ENCODE results near the gene BIRC6.
"Not testable (repeated sequence)": the region's sequence is repeated elsewhere in the genome, so short reads cannot be mapped to it uniquely, and the experiment has no call there.

Gene BIRC6

DNA sequence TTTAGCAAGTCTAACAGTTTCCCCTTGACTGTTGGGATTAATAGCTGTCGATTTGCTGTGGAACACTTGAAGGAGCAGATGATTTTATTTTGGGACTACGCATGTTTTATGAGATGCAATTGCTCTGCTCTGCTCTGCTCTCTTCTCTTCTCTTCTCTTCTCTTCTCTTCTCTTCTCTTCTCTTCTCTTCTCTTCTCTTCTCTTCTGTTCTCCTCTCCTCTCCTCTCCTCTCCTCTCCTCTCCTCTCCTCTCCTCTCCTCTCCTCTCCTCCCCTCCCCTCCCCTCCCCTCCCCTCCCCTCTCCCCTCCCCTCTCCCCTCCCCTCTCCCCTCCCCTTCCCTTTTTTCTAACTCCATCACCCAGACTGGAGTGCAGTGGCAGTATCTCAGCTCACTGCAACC lies 104.0 kb downstream of the BIRC6 start:
- H3K9me3 ChIP-seq (ENCODE audit: control insufficient read depth, low read length); H3K27ac ChIP-seq (ENCODE audit: insufficient read depth, low read depth, low read length, poor library complexity, severe bottlenecking); H3K4me3 ChIP-seq (ENCODE audit: insufficient read depth, low read depth, low read length); H3K4me1 ChIP-seq (ENCODE audit: control insufficient read depth, insufficient read depth, low read length); H3K27me3 ChIP-seq (ENCODE audit: control insufficient read depth, insufficient read depth, low read length, poor library complexity, severe bottlenecking): not testable (repeated sequence)
- 90 to 98% methylated on average over 2 of the region's 2 CpGs for WGBS, 2 experiments
- peaks cover 13% of the 10 kb centered on the region for H3K36me3 ChIP-seq (ENCODE audit: control insufficient read depth, insufficient read depth, low read length)

DNA sequence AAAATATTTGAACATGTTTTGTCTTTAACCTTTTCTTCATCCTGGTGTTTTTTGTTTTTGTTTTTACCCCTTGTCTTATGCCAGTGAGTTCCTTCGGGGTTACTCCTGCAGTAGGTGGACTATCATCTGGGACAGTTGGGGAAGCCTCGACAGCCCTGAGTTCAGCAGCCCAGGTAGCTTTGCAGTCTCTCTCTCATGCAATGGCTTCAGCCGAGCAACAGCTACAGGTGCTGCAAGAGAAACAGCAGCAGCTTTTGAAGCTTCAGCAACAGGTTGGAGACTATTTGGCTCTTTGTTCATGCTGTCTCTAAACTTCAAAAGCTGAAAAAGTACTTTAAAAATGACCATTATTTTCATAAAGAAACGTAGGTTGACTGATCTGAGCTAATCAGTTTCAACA lies 106.3 kb downstream of the BIRC6 start:
- Histone ChIP-seq H3K9me3 (ENCODE audit: control insufficient read depth, low read length) (no peaks in the 10 kb centered on the region), H3K4me3 (ENCODE audit: insufficient read depth, low read depth, low read length) (no peak overlapping the region), H3K27me3 (ENCODE audit: control insufficient read depth, insufficient read depth, low read length, poor library complexity, severe bottlenecking) (no peaks in the 10 kb centered on the region), H3K36me3 (ENCODE audit: control insufficient read depth, insufficient read depth, low read length) (peaks cover 13% of the 10 kb centered on the region), H3K4me1 (ENCODE audit: control insufficient read depth, insufficient read depth, low read length) (no peaks in the 10 kb centered on the region), H3K27ac (ENCODE audit: insufficient read depth, low read depth, low read length, poor library complexity, severe bottlenecking) (no peak overlapping the region)
- 97 to 100% methylated on average over 4 of the region's 4 CpGs for WGBS, 2 experiments

DNA sequence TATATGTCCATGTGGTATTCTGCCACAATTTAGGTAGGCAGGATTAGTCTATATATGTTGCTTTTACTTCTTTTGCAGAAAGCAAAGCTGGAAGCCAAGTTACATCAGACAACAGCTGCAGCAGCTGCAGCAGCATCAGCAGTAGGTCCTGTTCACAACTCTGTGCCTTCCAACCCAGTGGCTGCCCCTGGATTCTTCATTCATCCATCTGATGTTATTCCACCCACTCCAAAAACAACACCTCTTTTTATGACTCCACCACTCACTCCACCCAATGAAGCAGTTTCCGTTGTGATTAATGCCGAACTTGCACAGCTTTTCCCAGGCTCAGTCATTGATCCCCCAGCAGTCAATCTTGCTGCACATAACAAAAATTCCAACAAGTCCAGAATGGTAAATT lies 107.6 kb downstream of the BIRC6 start:
- no peak overlapping the region for H3K4me3 ChIP-seq (ENCODE audit: insufficient read depth, low read depth, low read length)
- H3K27ac ChIP-seq (ENCODE audit: insufficient read depth, low read depth, low read length, poor library complexity, severe bottlenecking) = no peak overlapping the region
- no peaks in the 10 kb centered on the region for H3K27me3 ChIP-seq (ENCODE audit: control insufficient read depth, insufficient read depth, low read length, poor library complexity, severe bottlenecking)
- peaks cover 18% of the 10 kb centered on the region for H3K36me3 ChIP-seq (ENCODE audit: control insufficient read depth, insufficient read depth, low read length)
- H3K4me1 ChIP-seq (ENCODE audit: control insufficient read depth, insufficient read depth, low read length) = no peaks in the 10 kb centered on the region
- 88 to 98% methylated on average over 2 of the region's 2 CpGs for WGBS, 2 experiments
- no peaks in the 10 kb centered on the region for H3K9me3 ChIP-seq (ENCODE audit: control insufficient read depth, low read length)

DNA sequence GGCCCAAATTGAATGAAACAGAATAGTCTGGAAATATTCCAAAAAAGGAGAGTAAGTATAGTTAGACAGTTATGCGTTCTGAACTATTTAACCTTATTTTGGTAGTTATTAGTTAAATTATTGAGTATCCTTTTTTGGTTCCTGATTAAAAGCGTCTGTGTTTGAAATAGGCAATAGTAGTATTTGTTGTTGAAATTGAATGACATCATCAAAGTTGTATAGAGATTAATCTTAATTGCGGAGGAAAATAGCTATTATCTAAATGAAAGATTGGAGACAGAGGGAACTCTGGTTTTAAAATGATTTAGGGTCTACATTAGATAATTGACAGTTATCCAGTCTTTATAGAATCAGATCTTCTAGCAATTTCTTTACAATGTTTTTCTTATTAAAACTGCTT lies 115.8 kb downstream of the BIRC6 start:
- H3K27ac ChIP-seq (ENCODE audit: insufficient read depth, low read depth, low read length, poor library complexity, severe bottlenecking) = no peak overlapping the region
- H3K36me3 ChIP-seq (ENCODE audit: control insufficient read depth, insufficient read depth, low read length) = peaks cover 5% of the 10 kb centered on the region
- no peaks in the 10 kb centered on the region for H3K4me1 ChIP-seq (ENCODE audit: control insufficient read depth, insufficient read depth, low read length)
- no peaks in the 10 kb centered on the region for H3K27me3 ChIP-seq (ENCODE audit: control insufficient read depth, insufficient read depth, low read length, poor library complexity, severe bottlenecking)
- H3K9me3 ChIP-seq (ENCODE audit: control insufficient read depth, low read length) = no peaks in the 10 kb centered on the region
- no peak overlapping the region for H3K4me3 ChIP-seq (ENCODE audit: insufficient read depth, low read depth, low read length)
- 62 to 67% methylated on average over 3 of the region's 3 CpGs for WGBS, 2 experiments

DNA sequence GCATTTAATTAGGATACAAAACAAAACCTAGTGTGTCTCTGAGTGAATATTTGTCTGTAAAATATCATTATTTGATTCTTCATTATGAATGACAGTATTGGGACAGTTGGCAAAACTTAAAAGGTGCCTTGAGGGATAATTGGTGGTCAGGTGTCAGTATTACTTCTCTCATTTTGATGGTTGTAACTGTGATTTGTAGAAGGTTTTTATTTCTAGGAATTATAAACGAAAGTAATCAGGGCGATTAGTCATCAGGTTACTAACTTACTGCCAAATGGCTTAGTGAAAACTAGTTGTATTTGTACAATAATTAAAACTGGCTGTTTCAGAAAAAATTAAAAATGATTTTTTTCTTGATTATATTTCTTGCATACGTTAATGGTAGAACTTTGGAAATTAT lies 117.6 kb downstream of the BIRC6 start:
- Histone ChIP-seq H3K4me3 (ENCODE audit: insufficient read depth, low read depth, low read length) (no peak overlapping the region), H3K27ac (ENCODE audit: insufficient read depth, low read depth, low read length, poor library complexity, severe bottlenecking) (no peak overlapping the region), H3K4me1 (ENCODE audit: control insufficient read depth, insufficient read depth, low read length) (no peaks in the 10 kb centered on the region), H3K36me3 (ENCODE audit: control insufficient read depth, insufficient read depth, low read length) (no peaks in the 10 kb centered on the region), H3K27me3 (ENCODE audit: control insufficient read depth, insufficient read depth, low read length, poor library complexity, severe bottlenecking) (no peaks in the 10 kb centered on the region), H3K9me3 (ENCODE audit: control insufficient read depth, low read length) (no peaks in the 10 kb centered on the region)
- WGBS, 2 experiments = 100% methylated on average over 3 of the region's 3 CpGs

DNA sequence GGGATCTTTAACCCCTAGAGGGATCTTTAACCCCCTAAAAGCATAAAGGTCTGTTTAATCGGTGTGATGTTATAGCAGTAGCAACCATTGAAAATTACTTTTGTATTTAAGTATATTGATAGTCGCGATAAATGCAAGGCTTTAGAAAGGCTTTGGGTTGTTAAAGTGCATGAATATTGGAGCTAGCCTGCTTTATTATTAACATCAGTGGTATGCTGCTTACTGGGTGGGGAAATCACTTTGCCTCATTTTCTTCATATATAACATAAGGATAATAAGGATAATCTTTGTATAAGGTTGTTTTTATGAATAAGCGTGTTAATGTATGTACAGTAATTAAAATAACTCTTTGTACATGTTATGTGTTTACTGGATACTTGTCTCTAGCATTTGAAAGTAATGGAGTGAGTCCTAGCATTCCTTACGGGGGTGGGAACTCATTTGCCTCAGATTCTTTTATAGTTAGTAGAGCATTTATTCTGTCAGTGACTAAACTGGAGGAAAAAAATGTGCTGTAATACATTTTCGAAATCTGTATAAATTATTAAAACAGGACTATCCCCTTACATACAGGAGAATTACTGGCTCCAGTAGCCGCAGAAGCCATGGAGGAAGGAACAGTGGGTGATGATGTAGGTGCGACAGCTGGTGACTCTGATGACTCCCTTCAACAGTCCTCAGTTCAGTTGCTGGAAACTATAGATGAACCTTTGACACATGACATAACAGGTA lies 122.2 kb downstream of the BIRC6 start:
- H3K36me3 ChIP-seq (ENCODE audit: control insufficient read depth, insufficient read depth, low read length) = peaks cover 9% of the 10 kb centered on the region
- H3K4me1 ChIP-seq (ENCODE audit: control insufficient read depth, insufficient read depth, low read length) = no peaks in the 10 kb centered on the region
- no peak overlapping the region for H3K4me3 ChIP-seq (ENCODE audit: insufficient read depth, low read depth, low read length)
- no peaks in the 10 kb centered on the region for H3K27me3 ChIP-seq (ENCODE audit: control insufficient read depth, insufficient read depth, low read length, poor library complexity, severe bottlenecking)
- H3K9me3 ChIP-seq (ENCODE audit: control insufficient read depth, low read length) = no peaks in the 10 kb centered on the region
- WGBS, 2 experiments = 97 to 99% methylated on average over 7 of the region's 8 CpGs
- H3K27ac ChIP-seq (ENCODE audit: insufficient read depth, low read depth, low read length, poor library complexity, severe bottlenecking) = no peak overlapping the region

DNA sequence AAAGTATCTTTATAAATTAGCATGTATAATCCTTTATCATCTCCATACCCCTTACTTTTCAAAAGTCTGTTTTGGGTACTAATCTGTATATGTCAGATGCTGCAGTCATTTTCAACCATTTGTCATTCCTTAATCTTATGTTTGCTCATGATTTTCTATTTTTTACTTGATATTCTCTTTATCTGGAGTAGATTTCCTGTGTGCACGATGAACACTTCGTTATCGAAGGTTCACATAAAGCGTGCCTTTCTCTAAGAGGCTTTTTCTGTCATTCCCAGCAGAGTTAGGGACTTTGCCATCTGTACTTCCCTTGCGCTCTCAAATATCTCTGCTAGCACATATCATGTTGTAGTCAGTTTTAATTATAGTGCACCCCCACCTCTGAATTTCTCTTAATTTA lies 123.2 kb downstream of the BIRC6 start:
- no peaks in the 10 kb centered on the region for H3K4me1 ChIP-seq (ENCODE audit: control insufficient read depth, insufficient read depth, low read length)
- WGBS, 2 experiments = 88 to 97% methylated on average over 4 to 5 of the region's 5 CpGs
- no peak overlapping the region for H3K4me3 ChIP-seq (ENCODE audit: insufficient read depth, low read depth, low read length)
- no peak overlapping the region for H3K27ac ChIP-seq (ENCODE audit: insufficient read depth, low read depth, low read length, poor library complexity, severe bottlenecking)
- no peaks in the 10 kb centered on the region for H3K27me3 ChIP-seq (ENCODE audit: control insufficient read depth, insufficient read depth, low read length, poor library complexity, severe bottlenecking)
- H3K9me3 ChIP-seq (ENCODE audit: control insufficient read depth, low read length) = no peaks in the 10 kb centered on the region
- peaks cover 9% of the 10 kb centered on the region for H3K36me3 ChIP-seq (ENCODE audit: control insufficient read depth, insufficient read depth, low read length)

DNA sequence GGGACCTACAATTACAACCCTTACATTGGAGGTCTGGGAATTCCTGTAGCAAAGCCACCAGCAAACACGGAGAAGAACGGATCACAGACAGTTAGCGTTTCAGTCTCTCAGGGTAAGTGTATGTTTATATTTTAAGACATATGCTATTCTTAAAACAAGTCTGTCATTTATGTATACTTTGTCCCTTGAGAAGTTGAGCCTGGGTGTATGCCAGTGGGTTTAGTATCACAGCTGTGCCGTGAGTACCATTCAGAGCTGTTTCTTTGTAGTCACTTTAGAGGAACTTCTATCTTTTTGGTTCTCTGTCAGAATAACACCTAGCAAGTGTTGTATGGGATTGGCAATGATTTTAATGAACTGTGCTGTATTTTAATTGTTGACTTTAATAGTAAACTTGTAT lies 125.6 kb downstream of the BIRC6 start:
- 90 to 100% methylated on average over 4 of the region's 4 CpGs for WGBS, 2 experiments

DNA sequence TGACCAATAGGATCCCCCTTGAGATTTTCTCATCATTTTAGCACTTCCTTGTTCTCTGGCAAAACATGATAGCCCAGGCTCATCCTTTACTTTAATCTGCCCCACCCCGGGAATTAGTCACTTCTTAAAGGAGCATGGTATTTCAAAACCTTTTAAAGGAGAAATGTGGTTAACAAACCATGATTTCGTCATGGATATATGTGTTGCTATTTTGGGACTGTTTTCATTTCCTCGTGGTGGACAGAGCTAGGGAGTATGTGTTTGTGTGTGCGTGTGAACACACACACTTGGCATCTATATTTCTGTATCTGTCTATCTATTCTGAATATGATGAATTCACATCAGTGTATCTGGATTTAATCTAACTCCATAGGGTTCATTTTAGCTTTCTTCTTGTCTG lies 128.1 kb downstream of the BIRC6 start:
- peaks cover 18% of the 10 kb centered on the region for H3K36me3 ChIP-seq (ENCODE audit: control insufficient read depth, insufficient read depth, low read length)
- no peaks in the 10 kb centered on the region for H3K4me1 ChIP-seq (ENCODE audit: control insufficient read depth, insufficient read depth, low read length)
- 95 to 100% methylated on average over 3 of the region's 4 CpGs for WGBS, 2 experiments
- H3K9me3 ChIP-seq (ENCODE audit: control insufficient read depth, low read length) = no peaks in the 10 kb centered on the region
- H3K27ac ChIP-seq (ENCODE audit: insufficient read depth, low read depth, low read length, poor library complexity, severe bottlenecking) = no peak overlapping the region
- H3K27me3 ChIP-seq (ENCODE audit: control insufficient read depth, insufficient read depth, low read length, poor library complexity, severe bottlenecking) = no peaks in the 10 kb centered on the region
- H3K4me3 ChIP-seq (ENCODE audit: insufficient read depth, low read depth, low read length) = no peak overlapping the region

More for the DNA sequence above, 125.6 kb downstream of the BIRC6 start:
- H3K27ac ChIP-seq (ENCODE audit: insufficient read depth, low read depth, low read length, poor library complexity, severe bottlenecking) = no peak overlapping the region
- peaks cover 19% of the 10 kb centered on the region for H3K36me3 ChIP-seq (ENCODE audit: control insufficient read depth, insufficient read depth, low read length)
- H3K4me3 ChIP-seq (ENCODE audit: insufficient read depth, low read depth, low read length) = no peak overlapping the region
- no peaks in the 10 kb centered on the region for H3K9me3 ChIP-seq (ENCODE audit: control insufficient read depth, low read length)
- H3K27me3 ChIP-seq (ENCODE audit: control insufficient read depth, insufficient read depth, low read length, poor library complexity, severe bottlenecking) = no peaks in the 10 kb centered on the region
- no peaks in the 10 kb centered on the region for H3K4me1 ChIP-seq (ENCODE audit: control insufficient read depth, insufficient read depth, low read length)

DNA sequence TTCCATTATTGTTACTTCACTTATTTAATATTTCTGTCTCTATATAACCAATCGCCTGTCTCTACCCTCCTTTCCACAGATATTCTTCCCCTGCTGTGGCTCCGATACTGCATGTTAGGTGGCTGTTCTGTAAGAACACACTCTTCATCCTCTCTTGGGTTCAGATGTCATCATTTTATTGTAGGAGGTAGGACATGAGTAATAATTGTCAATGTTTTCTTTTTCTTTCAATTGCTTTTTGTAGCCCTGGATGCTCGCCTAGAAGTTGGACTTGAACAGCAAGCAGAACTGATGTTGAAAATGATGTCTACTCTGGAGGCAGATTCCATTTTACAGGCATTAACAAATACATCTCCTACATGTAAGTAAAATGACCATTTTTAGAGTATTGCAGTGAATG lies 128.6 kb downstream of the BIRC6 start:
- WGBS, 2 experiments = 89 to 100% methylated on average over 3 of the region's 3 CpGs
- no peak overlapping the region for H3K27ac ChIP-seq (ENCODE audit: insufficient read depth, low read depth, low read length, poor library complexity, severe bottlenecking)

DNA sequence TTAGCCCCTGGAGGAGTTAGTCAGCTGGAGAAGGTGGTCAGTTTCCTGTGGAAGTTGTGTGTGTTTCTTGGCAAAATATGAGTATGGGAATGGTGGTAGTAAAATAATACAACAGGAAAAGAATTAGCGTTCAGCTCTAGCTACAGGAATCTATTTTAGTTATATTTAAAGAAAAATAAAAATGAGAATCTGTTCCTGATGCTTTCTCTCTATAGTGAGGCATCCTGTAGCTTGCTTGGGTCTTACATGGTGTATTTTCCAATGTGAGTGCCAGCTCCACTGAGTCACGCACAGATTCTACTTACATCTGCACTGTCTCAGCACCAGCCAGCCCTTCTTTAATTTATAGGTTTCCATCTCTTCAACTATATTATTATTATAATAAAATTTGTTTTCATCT lies 132.2 kb downstream of the BIRC6 start:
- Histone ChIP-seq H3K9me3 (ENCODE audit: control insufficient read depth, low read length) (no peaks in the 10 kb centered on the region), H3K36me3 (ENCODE audit: control insufficient read depth, insufficient read depth, low read length) (peaks cover 12% of the 10 kb centered on the region), H3K4me3 (ENCODE audit: insufficient read depth, low read depth, low read length) (no peak overlapping the region), H3K27me3 (ENCODE audit: control insufficient read depth, insufficient read depth, low read length, poor library complexity, severe bottlenecking) (no peaks in the 10 kb centered on the region), H3K27ac (ENCODE audit: insufficient read depth, low read depth, low read length, poor library complexity, severe bottlenecking) (no peak overlapping the region), H3K4me1 (ENCODE audit: control insufficient read depth, insufficient read depth, low read length) (no peaks in the 10 kb centered on the region)
- 100% methylated on average over 2 of the region's 2 CpGs; no CpG with 5 or more reads in 1 of the 2 experiments for WGBS, 2 experiments

More for the DNA sequence above, 128.6 kb downstream of the BIRC6 start:
- Histone ChIP-seq H3K36me3 (ENCODE audit: control insufficient read depth, insufficient read depth, low read length) (peaks cover 16% of the 10 kb centered on the region), H3K27me3 (ENCODE audit: control insufficient read depth, insufficient read depth, low read length, poor library complexity, severe bottlenecking) (no peaks in the 10 kb centered on the region), H3K4me3 (ENCODE audit: insufficient read depth, low read depth, low read length) (no peak overlapping the region), H3K4me1 (ENCODE audit: control insufficient read depth, insufficient read depth, low read length) (no peaks in the 10 kb centered on the region), H3K9me3 (ENCODE audit: control insufficient read depth, low read length) (no peaks in the 10 kb centered on the region)

Data from ectodermal cell (in vitro differentiated cells).